K562 (cell line): ENCODE measurements around the gene EP300. TPM values are rescaled to one million over a fixed set of nuclear protein-coding genes. Genes with fewer than 3 reads are reported as not detected.

Experiments used
- ARNT ChIP-seq, 2 experiments: fragments of 450-650 bp; IDR thresholded peaks; 2 replicates each; pipeline ENCODE4 v1.6.1; 2016; ENCODE audit warnings: mild to moderate bottlenecking in 1 of 2
- ELF1 ChIP-seq: fragments of 200-800 bp; sonication (Bioruptor generic); IDR thresholded peaks from 2 replicates; pipeline ENCODE4 v1.6.1; 2016; ENCODE audit warnings: missing genetic modification characterization, missing compliant biosample characterization
- GTF2E2 ChIP-seq: fragments of 200-800 bp; sonication (Bioruptor generic); IDR thresholded peaks from 2 replicates; pipeline ENCODE4 v1.6.1; 2016; ENCODE audit warnings: missing genetic modification characterization, missing compliant biosample characterization
- HOMEZ ChIP-seq: fragments of 250-450 bp; sonication (Bioruptor Pico); IDR thresholded peaks from 2 replicates; pipeline ENCODE4 v1.4.0; 2020; ENCODE audit warnings: mild to moderate bottlenecking, moderate library complexity
- ILF3 ChIP-seq: fragments of 450-650 bp; IDR thresholded peaks from 2 replicates; pipeline ENCODE4 v1.6.1; 2018; ENCODE audit warnings: antibody characterized with exemption, mild to moderate bottlenecking, moderate library complexity, borderline replicate concordance
- JUND ChIP-seq, 2 experiments: IDR thresholded peaks; 2 replicates in 1 of 2; 3 replicates in 1 of 2; pipeline ENCODE4 v1.6.1; 2011; ENCODE audit warnings: borderline replicate concordance in 2 of 2, low read depth in 2 of 2, low read length in 2 of 2, improper control_type of control experiment in 1 of 2, missing biosample characterization in 1 of 2, missing genetic modification characterization in 1 of 2, missing genetic modification reagents in 1 of 2
- MAFF ChIP-seq: IDR thresholded peaks from 2 replicates; pipeline ENCODE4 v1.6.1; 2012; ENCODE audit warnings: low read length, improper control_type of control experiment
- PKNOX1 ChIP-seq: fragments of 450-650 bp; IDR thresholded peaks from 2 replicates; pipeline ENCODE4 v1.6.1; 2016
- POLR2G ChIP-seq: fragments of 200-400 bp; formaldehyde crosslinking; IDR thresholded peaks from 2 replicates; pipeline ENCODE4 v1.6.1; 2017; ENCODE audit warnings: low read depth, mild to moderate bottlenecking, antibody characterized with exemption, low read length, moderate library complexity
- SMAD1 ChIP-seq: fragments of 150-350 bp; IDR thresholded peaks from 2 replicates; pipeline ENCODE4 v1.6.1; 2014; ENCODE audit warnings: low read length, low read depth; ENCODE audit not compliant: partially characterized antibody
- SUPT5H ChIP-seq: fragments of 450-650 bp; IDR thresholded peaks from 2 replicates; pipeline ENCODE4 v1.6.1; 2016
- THRA ChIP-seq: fragments of 450-650 bp; IDR thresholded peaks from 2 replicates; pipeline ENCODE4 v1.6.1; 2017; ENCODE audit warnings: mild to moderate bottlenecking, moderate library complexity
- USF1 ChIP-seq: sonication (generic); formaldehyde crosslinking; IDR thresholded peaks from 2 replicates; pipeline ENCODE4 v1.9.0; 2022; ENCODE audit warnings: mild to moderate bottlenecking, missing genetic modification reagents
- ZFPM2 ChIP-seq: fragments of 250-450 bp; sonication (Bioruptor Pico); IDR thresholded peaks from 2 replicates; pipeline ENCODE4 v1.5.1; 2022; ENCODE audit warnings: mild to moderate bottlenecking
- ZNF24 ChIP-seq: fragments of 450-650 bp; IDR thresholded peaks from 2 replicates; pipeline ENCODE4 v1.6.1; 2016
- ZNF311 ChIP-seq: fragments of 250-450 bp; sonication (Bioruptor Pico); IDR thresholded peaks from 2 replicates; pipeline ENCODE4 v1.4.0; 2020; ENCODE audit warnings: mild to moderate bottlenecking, moderate library complexity
- ZNF347 ChIP-seq: fragments of 450-650 bp; formaldehyde crosslinking; IDR thresholded peaks from 2 replicates; pipeline ENCODE4 v1.4.0; 2020; ENCODE audit warnings: low read depth, mild to moderate bottlenecking, moderate library complexity
- ZNF445 ChIP-seq: fragments of 250-450 bp; sonication (Bioruptor Pico); IDR thresholded peaks from 2 replicates; pipeline ENCODE4 v1.4.0; 2020; ENCODE audit warnings: low read depth, mild to moderate bottlenecking, moderate library complexity
- polyA plus RNA-seq, 8 experiments: library from polyadenylated mRNA; depleted of rRNA in 4 of 8; stranded (reverse) in 5 of 8; unstranded in 3 of 8; fragments of >200 nt; fragmentation: Nextera tagmentation in 2 of 8; fragmentation: Illumina TruSeq in 1 of 8; extraction: Ambion mirVana in 2 of 8; extraction: Trizol in 1 of 8; gene quantifications; 2 replicates each; pipeline versions ENCODE4 v1.2.1 to v1.2.3, GENCODE V29; 2011 to 2014; ENCODE audit warnings: inconsistent platforms in 1 of 8, missing spikeins in 1 of 8
- total RNA-seq, 7 experiments: library from RNA; depleted of rRNA in 6 of 7; stranded (reverse); fragments of >200 nt in 6 of 7; fragmentation: Illumina TruSeq in 2 of 7; extraction: Trizol in 2 of 7; gene quantifications; 2 replicates each; pipeline versions ENCODE4 v1.2.1 to v1.2.3, GENCODE V29; 2011 to 2021; ENCODE audit warnings: low replicate concordance in 1 of 7
- TF ChIP-seq, protein P1 (sequence below): fragments of 250-450 bp; sonication (Bioruptor Pico); IDR thresholded peaks from 2 replicates; pipeline ENCODE4 v1.4.0; 2020; ENCODE audit warnings: mild to moderate bottlenecking
- TF ChIP-seq, protein P2 (sequence below): sonication (generic); formaldehyde crosslinking; IDR thresholded peaks from 2 replicates; pipeline ENCODE4 v1.8.1; 2023; ENCODE audit warnings: mild to moderate bottlenecking, missing genetic modification reagents, moderate library complexity

EP300 gene
- total and polyA plus RNA-seq, 9 of the 15 experiments (the other 6 are each of a cell fraction or from before 2014, with no cell fraction given), result 2.2 to 28.6 (median 10.9) TPM

- TF ChIP-seq HOMEZ (CRISPR knock-in tag), result no peak
- TF ChIP-seq POLR2G, result peak; percentile 85
- TF ChIP-seq ELF1, result peak; percentile 67; the same call in 1 of the 2 replicates
- TF ChIP-seq ZFPM2 (CRISPR knock-in tag), result no peak
- peak; percentile 57 for TF ChIP-seq USF1 (CRISPR knock-in tag)
- TF ChIP-seq ILF3, result no peak
- TF ChIP-seq THRA, result no peak
- TF ChIP-seq, protein P1, sequence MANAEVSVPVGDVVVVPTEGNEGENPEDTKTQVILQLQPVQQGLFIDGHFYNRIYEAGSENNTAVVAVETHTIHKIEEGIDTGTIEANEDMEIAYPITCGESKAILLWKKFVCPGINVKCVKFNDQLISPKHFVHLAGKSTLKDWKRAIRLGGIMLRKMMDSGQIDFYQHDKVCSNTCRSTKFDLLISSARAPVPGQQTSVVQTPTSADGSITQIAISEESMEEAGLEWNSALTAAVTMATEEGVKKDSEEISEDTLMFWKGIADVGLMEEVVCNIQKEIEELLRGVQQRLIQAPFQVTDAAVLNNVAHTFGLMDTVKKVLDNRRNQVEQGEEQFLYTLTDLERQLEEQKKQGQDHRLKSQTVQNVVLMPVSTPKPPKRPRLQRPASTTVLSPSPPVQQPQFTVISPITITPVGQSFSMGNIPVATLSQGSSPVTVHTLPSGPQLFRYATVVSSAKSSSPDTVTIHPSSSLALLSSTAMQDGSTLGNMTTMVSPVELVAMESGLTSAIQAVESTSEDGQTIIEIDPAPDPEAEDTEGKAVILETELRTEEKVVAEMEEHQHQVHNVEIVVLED (CRISPR knock-in tag), result no peak
- TF ChIP-seq ZNF24, result no peak
- TF ChIP-seq MAFF, result no peak
- peak; percentile 71 for TF ChIP-seq PKNOX1
- TF ChIP-seq ZNF445 (CRISPR knock-in tag), result no peak
- TF ChIP-seq GTF2E2 (tag), result peak; percentile 72; the same call in 1 of the 2 replicates
- TF ChIP-seq SUPT5H, result peak; percentile 81
- TF ChIP-seq ZNF311, result no peak
- 0 out of 2 replicates have a peak, but pooled peaks have one; percentile 20 for TF ChIP-seq JUND (IDR thresholded peaks at IDR 0.05; ENCODE audit: borderline replicate concordance, low read depth, low read length)
- TF ChIP-seq JUND (tag; IDR thresholded peaks at IDR 0.05; ENCODE audit: borderline replicate concordance, low read depth, low read length), result no peak; the same call in 2 of the 3 replicates
- TF ChIP-seq ZNF347 (CRISPR knock-in tag), result no peak
- TF ChIP-seq, protein P2, sequence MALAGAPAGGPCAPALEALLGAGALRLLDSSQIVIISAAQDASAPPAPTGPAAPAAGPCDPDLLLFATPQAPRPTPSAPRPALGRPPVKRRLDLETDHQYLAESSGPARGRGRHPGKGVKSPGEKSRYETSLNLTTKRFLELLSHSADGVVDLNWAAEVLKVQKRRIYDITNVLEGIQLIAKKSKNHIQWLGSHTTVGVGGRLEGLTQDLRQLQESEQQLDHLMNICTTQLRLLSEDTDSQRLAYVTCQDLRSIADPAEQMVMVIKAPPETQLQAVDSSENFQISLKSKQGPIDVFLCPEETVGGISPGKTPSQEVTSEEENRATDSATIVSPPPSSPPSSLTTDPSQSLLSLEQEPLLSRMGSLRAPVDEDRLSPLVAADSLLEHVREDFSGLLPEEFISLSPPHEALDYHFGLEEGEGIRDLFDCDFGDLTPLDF (CRISPR knock-in tag), result peak; percentile 94
- TF ChIP-seq ARNT (IDR thresholded peaks at IDR 0.05), result no peak
- peak; percentile 45 for TF ChIP-seq SMAD1
These were observed 112.9 kb downstream of the EP300 start, which contains the start of gene L3MBTL2 (continued) for GRCh38 chr22:41204992-41205900.
